Measurements from ENCODE around the gene RYR1.
"Not testable (repeated sequence)": the region's sequence is repeated elsewhere in the genome, so short reads cannot be mapped to it uniquely, and the experiment has no call there.

DNA sequence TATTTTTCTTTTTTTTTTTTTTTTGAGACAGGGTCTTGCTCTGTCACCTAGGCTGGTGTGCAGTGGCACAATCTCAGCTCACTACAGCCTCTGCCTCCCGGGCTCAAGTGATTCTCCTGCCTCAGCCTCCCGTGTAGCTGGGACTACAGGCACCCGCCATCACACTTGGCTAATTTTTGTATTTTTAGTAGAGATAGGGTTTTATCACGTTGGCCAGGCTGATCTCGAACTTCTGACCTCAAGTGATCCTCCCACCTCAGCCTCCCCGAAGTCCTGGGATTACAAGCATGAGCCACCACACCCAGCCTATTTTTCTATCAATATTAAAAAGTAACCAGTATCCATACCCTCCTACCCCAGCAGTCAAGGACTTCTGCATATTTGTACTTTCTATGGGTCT, 23.1 kb upstream of the RYR1 start:
- TF ChIP-seq, protein P1, sequence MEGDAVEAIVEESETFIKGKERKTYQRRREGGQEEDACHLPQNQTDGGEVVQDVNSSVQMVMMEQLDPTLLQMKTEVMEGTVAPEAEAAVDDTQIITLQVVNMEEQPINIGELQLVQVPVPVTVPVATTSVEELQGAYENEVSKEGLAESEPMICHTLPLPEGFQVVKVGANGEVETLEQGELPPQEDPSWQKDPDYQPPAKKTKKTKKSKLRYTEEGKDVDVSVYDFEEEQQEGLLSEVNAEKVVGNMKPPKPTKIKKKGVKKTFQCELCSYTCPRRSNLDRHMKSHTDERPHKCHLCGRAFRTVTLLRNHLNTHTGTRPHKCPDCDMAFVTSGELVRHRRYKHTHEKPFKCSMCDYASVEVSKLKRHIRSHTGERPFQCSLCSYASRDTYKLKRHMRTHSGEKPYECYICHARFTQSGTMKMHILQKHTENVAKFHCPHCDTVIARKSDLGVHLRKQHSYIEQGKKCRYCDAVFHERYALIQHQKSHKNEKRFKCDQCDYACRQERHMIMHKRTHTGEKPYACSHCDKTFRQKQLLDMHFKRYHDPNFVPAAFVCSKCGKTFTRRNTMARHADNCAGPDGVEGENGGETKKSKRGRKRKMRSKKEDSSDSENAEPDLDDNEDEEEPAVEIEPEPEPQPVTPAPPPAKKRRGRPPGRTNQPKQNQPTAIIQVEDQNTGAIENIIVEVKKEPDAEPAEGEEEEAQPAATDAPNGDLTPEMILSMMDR (IDR thresholded peaks at IDR 0.05) = not testable (repeated sequence)
- not testable (repeated sequence) for TF ChIP-seq POLR2A (IDR thresholded peaks at IDR 0.05)

Data from right lobe of liver (tissue), 4 donors.